NCI-H2029 treated with DMSO at 0.1 percent for 48 hours (cell line): ENCODE results near the gene SPEM1.
"Not testable (repeated sequence)": the region's sequence is repeated elsewhere in the genome, so short reads cannot be mapped to it uniquely, and the experiment has no call there.

ENCODE experiments used
- DNase-seq: peaks from one replicate; lab custom pipeline; 2025; lab: John Stamatoyannopoulos, UW

SPEM1 gene

DNA sequence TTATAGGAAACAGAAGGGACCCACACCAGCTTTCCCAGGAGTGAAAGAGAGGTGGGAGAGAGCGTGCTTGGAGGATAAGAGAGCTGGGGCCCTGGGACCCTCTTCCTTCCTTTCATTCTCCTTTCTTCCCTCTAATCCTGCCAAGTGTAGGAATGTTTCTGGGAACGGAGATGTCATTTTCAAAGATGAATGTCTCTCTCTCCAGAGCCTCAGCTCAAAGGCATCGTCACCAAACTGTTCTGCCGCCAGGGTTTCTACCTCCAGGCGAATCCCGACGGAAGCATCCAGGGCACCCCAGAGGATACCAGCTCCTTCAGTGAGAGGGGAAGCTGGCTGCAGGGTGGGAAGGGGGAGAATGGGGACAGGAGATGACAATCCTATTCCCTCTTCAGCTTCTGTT lies 21.1 kb downstream of the SPEM1 start:
- DNase-seq: no peak

DNA sequence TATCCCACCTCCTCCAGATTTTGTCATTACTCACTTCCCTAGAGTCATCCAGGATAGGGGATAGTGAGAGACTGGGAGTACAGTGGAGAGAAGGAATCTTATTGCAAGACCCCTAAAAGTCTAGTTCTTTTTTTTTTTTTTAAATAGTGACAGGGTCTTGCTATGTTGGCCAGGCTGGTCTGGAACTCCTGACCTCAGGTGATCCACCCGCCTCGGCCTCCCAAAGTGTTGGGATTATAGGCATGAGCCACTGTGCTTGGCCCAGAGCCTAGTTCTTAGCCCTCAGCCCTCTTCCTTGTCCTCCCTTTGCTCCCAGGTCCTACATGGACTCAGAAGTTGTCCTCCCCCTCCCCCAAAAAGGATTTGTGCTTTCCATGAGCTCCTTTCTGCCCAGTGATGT lies 22.0 kb downstream of the SPEM1 start:
- DNase-seq: no peak

DNA sequence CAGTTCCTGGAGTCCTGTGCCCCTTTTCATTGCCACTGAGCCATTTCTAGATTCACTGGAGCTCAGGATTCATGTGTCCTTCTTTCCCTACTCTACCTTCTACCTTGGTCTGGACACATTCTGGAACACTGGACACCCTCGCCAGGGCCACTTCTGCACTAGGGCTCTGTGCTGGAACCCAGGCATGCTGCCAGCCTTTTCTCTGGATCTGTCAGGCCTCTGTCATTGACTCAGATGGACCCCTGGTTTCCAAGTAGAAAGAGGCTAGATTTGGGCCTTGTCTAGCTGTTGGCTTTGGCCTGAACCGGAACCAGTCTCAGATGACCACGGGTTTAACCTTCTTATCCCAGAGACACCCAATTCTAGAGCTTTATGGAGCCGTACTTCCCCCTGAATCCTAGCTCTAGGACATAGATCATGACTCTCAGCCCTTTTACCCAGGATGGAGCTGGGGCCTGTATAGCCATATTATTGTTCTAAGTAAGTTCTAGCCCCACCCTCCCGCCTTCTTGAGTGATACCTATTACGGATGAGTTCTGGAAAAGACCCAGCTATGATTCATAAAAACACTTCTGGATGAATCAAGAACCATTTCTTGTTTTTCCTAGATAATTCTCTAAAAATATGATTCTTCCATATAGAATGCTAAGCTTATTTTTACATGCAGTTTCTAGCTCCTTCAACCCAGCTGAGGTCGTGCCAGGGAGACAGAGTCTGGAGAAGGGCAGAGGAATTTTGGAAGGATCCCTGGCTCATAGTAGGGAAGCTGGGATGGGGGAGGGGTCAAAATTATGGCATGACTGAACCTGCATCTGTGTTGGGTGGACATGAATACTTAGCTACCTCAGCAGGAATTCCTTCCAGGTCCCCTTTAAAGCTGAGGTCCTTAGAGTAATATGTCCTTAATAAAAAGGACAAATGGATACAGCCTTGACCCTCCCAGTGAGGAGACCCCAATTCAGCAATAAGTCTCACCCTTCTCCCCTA lies 23.7 kb downstream of the SPEM1 start:
- no peak for DNase-seq

DNA sequence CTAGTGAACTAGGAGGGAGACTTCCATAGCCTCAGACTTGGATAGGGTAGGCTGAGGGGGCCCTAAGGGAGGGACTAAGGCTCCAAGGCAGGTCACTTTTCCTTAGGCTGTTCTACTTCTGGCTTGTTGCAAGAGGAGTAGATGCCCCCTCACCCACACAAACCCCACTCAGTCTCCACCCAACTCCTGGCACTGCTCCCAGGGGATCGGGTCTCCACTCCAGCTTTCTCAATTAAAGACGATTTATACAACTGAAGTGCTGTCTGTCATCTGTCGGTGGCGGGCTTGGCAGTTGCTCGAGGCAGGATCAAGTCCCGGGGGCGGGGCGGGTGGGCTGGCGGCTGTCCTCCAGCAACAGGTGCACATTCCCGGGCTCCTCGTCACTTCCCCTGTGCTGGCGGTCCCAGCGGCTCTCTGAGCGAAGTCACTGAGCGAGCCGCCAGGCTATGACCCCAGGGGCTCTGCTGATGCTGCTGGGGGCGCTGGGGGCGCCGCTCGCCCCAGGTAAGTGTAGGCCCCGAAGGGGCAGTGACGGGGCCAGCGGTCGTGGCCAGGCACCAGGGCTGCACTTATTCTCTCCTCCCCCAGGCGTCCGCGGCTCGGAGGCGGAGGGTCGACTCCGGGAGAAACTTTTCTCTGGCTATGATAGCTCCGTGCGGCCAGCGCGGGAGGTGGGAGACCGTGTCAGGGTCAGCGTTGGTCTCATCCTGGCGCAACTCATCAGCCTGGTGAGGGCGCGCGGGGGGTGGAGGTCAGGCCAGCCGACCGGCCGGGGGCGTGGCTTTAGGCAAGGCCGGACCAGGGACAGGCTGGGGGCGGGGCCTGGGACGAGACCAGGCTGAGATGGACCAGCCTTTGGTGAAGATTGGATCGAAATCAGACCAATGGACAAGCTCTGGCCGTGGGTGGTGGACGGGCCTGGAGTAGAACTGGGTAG lies 24.8 kb downstream of the SPEM1 start, which contains the start of gene CHRNB1:
CHRNB1 (plus strand) TSS at position 380 of the 937 bp plus-strand sequence; CDS start at position 447, 67 bp downstream.
- DNase-seq: peak; percentile 9

DNA sequence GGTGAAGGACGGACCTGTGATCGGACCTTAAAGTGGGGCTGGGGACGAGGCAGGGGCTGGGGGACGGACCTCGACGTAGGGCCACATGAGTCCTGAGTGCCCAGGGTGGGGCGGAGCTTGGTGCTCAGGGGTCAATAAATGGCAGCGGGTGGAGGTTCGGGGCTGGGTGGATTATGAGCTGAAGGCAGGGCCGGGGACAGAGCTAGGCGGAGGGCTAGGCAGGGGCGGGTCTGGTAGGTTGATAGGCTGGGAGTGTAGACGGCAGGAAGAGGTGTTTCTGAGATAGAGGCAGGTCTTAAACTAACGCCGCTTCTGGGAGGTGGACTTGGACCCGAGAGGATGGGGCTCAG lies 25.5 kb downstream of the SPEM1 start:
- no peak for DNase-seq

DNA sequence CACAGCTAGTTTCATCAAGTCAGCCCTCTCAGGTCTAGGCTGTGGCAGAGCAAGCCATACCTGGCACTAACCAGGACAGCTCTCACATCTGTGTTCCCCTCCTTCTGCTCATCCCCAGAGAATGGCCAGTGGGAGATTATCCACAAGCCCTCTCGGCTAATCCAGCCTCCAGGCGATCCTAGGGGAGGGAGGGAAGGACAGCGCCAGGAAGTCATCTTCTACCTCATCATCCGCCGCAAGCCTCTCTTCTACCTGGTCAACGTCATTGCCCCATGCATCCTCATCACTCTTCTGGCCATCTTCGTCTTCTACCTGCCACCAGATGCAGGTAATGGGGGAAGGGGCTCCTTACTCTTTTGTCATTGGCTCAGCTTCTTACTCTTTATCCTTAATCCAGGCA lies 28.3 kb downstream of the SPEM1 start:
- DNase-seq: no peak

DNA sequence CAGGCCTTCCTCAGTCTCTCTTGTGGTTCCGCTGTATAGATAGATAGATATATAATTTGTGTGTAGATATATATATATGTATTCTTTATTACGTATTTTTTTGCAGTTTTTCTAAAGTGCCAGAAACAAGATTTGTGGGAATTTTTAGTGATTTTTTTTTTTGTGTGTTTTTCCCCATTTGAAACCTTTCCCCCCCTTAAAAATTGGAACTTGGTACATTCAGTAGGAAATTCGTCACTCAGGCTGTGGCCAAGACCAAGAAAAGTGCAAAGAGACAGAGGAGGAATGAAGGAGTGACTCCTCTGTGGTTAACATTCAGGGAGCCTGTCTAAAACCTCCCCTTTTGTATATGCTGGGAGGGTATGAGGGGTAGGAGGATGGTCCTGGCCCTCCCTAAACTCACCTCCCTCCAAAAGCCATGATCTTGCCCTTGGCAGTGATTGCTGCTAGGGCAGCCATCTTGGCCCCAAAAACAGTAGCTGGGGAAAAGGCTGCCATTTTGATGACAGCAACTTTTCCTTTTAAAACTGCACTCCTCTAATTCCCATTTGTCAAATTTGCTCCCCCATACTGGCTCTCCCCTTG lies 39.9 kb downstream of the SPEM1 start:
- DNase-seq: no peak

DNA sequence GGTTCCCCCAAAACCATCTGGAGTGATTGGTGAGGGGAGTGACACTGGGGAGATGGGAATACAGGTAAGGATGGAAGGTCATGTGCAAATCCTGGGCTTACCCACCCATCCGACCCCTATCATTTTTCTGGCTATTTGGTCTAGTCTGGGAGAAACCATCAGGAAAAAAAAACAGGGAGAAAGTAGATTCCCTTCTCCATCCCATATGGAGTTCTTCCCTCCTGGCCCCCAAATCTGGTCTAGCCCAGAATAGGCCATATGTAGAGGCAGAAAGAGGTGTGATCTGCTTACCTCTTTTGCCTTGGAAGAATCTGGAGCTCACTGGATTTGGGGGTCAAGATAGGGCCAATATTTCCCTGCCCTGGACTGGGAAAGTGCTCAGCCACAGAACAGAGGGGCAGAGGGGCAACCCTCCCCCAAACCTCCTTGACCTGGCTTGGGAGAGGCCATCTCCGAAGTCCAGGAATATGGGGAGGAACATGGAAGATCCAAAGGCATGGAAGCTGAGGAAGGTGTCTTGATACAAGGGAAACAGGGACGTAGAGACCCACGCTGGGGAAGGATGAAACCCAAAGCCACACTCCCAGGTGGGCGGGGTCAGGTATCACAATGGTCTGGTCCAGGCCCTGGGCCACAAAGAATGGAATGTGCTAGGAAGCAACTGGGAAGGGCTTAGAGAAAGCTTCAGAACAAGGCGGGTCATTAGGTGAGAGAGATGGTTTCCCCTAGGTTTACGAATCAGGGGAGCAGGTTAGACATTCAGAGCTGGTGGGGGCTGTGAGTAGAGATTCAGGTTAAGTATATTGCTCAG lies 40.9 kb downstream of the SPEM1 start:
- DNase-seq: no peak

DNA sequence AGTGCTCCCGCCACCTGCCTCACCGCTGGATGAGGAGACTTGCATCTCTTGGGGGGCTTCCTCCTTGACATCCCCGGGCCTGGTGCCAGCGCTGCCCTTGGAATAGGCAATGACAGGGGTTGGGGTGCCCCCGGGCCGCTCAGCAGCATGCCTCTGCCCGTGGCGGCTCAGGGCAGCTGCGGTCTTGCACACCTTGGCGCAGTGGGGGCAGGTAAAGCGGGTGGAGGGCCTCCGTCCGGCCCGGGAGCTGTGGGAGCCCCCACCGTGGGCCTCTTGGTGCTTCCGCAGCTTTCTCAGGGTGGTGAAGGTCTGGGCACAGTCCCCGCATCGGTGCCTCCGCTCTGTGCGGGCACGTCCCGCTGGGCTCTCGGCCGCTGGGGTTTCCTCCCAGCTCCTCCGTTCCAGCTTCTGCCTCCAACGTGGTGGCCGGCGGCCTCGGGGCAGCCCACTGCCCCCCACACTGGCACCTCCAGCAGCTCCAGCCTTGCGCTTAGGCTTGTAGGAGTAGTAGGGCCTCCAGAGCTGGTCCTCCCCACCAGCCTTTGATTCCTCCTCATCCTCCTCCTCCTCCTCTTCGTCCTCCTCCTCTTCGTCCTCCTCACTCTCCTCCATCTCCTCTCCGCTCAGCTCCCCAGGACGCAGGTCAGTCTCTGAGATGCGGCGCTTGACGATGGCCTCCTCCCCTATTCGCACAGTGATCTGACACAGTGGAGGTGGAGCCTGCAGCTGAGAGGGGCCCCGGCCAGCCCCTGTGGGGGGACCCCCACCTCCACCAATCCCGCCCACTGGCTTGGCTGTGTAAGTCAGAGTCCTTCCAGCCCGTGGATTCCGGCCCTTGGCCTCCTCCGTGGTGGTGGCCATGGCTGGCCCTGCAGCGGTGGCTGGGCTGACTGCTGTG lies 42.6 kb downstream of the SPEM1 start:
- no peak for DNase-seq

DNA sequence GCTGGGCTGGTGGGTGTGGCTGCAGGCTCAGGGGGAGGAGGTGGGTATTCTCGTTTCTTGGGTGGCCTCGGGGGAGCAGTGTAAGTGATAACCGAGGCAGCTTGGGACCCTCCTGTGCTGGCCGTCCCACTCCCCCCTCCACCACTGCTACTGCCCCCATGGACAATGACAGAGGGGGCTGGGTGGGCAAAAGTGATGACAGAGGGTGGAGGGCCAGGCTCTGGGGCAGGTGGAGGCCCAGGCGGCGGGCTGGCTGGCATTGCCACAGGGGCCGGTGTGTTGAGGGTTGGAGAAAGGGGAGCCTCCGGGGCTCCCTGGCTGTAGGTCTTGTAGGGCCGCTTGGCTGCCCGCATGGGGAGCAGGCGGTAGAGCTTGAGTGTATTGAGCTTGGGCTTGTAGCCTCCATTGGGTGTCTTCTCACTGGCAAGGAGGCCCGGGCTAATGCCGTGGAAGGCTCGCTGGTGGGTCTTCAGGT lies 43.3 kb downstream of the SPEM1 start:
- DNase-seq: no peak

DNA sequence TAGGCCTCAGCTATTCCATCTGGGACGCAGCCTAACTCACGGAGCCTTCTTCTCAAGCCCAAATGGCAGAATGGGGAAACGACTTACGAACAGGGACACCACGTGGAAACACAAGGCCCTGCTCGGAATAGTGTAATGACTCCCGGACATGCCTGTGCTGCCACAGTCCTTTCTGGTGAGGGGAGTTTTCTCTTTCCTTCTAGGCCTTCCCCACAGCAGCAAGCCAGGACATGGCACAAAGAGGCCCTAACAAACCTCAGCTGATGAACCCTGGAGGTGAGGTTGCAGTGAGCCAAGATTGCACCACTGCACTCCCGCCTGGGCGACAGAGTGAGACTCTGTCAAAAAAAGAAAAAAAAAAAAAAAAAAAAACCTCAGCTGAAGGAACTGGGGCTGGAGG lies 44.0 kb downstream of the SPEM1 start:
- no peak for DNase-seq

DNA sequence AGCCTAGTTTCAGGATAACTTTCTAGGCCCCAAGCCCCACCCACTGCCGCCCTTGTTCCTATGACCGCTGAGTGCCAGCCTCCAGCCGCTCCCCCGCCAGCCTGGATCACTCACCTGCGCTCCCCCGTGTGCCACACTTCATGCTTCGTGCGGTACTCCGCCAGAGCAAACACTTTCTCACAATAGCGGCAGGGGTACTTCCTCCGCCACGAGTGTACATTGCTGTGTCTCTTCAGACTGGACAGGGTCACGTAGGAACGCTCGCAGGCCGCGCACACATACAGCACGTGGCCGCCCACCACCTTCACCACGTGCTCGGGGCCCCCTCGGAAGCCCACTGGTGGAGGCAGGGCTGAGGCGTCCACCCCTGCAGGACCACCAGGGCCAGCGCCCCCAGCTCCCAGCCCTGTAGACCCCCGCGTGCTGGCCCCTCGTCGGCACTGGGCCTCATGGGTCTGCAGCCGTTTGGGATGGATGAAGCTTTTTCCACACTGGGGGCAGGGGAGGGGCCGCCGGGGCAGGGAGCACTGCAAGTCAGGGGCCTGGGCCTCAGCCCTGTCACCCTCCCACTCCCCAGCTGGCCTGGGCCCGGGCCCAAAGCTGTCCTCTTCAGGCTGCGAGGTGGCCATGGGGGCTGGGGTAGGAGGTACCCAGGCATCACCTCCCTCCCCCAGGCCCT lies 45.6 kb downstream of the SPEM1 start:
- DNase-seq: no peak

DNA sequence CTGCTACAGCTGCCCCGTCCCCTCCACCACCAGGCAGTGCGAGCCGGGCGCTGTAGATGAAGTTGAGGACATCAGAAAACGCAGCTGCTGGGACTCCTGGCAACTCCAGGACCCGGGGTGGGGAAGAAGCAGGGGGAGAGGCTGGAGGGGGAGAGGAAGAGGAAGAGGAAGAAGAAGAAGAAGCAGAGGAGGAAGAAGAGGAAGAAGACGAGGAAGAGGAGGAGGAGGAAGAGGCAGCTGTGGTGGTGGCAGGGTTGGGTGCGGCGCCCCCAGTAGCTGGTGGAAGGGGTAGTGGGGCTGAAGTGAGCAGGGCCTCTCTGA lies 46.2 kb downstream of the SPEM1 start:
- no peak for DNase-seq

DNA sequence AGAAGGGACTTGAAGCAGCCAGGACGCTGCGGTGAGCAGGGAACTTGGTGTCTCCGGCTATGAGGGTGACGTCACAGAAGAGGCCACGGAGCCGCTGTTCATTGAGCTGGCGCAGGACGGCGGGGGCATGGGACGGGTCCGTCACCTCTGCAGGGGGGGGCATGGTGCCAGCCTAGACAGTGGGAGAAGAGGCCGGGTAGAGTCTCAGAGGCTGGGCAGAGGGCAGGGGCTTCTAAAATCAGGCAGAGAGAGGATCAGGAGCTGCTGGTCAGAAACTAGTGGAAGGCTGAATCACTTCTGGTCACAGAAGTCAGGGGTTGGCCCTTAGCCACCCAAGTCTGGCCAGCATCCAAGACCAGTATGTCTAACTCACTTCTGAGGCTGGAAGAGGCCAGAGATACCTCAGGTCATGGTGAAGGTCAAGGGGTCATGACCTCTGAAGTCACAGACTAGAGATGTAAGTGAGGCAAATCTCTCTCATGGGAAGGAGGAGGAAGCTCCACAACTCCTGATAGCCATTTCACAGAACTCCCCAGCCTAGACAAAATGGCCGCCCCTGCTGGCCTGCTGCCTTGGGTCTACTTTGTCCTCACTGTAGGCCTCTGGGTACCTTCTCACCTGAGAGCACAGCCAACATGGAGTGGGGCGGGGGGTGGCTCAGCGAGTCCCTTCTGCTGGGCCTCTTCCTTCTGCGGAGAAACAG lies 46.7 kb downstream of the SPEM1 start:
- no peak for DNase-seq

DNA sequence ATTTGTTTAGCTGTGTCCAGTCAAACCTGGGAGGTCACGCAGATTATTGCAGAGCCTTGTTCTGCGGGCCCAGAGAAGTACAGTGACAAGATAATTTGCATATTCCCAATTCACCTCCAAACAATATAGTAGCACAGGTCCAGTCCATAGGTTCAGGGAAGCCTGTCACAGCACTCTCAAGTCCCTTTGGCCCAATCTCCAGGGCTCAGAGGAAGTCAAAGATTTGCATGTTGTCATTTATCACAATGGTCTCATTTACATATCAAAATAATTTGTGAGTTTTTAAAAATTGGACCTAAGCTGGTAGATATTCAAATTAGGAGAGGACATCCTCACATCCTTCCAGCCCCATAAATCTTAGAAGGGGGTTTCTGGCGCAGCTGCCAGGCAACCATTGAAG lies 47.4 kb downstream of the SPEM1 start:
- no peak for DNase-seq

DNA sequence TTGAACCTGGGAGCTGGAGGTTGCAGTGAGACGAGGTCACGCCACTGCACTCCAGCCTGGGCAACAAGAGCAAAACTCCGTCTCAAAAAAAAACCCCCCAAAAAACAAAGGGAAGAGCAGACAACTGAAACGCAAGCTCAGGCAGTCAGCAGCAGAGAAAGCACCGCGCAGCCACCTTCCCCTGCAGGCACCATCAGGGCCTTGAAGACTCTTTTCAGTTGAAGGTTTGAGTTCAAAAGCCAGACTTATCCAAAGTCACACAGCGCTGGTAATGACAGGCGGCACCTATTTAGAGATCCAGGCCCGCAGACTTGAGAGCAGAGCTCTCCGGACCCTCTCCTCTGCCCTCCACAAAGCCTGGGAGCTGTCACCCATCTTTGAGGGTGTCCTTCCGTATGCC lies 48.2 kb downstream of the SPEM1 start:
- no peak for DNase-seq

DNA sequence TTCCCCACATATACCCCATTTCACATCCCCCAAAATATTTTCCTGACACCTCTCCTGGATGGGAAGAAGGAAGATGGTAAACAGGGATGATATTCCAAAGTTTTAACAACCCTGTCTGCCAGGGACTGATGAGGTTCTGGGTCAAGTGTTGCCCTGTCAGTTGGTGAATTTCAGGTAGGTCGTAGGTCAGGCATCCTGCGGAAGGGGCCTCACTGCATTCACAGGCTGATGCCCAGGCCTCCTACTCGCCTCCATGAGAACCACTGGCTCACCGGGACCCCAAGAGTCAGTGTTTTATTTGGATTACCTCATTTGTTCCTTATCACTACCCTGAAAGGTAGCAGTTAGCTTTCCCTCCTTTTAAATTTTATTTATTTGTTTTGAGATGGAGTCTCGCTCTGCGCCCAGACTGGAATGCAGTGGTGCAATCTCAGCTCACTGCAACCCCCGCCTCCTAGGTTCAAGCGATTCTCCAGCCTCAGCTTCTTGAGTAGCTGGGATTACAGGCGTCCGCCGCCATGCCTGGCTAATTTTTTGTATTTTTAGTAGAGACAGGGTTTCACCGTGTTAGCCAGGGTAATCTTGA lies 48.8 kb downstream of the SPEM1 start:
- no peak for DNase-seq

DNA sequence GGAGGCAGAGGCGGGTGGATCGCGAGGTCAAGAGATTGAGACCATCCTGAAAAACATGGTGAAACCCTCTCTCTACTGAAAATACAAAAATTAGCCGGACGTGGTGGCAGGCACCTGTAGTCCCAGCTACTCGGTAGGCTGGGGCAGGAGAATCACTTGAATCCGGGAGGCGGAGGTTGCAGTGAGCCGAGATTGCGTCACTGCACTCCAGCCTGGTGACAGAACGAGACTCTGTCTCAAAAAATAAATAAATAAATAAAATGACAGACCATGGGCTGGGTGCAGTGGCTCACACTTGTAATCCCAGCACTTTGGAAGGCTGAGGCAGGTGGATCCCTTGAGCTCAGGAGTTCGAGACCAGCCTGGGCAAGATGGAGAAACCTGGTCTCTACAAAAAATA lies 49.7 kb downstream of the SPEM1 start:
- not testable (repeated sequence) for DNase-seq

DNA sequence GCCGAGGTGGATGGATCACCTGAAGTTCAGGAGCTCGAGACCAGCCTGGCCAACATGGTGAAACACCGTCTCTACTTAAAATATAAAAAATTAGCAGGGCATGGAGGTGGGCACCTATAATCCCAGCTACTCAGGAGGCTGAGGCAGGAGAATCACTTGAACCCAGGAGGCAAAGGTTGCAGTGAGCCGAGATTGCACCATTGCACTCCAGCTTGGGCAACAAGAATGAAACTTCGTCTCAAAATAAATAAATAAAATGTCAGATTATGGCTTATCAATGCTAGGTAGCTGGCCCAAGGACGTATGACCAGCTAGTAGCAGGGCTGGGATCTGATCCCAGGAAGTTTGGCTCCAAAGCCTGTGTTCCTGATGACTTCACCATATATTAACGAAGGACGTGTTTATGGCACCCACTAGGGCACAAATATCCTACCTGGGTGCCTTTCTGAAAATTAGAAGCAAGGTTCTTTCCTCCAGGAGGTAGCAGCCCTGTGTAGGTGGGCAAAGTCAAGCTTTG lies 50.4 kb downstream of the SPEM1 start:
- not testable (repeated sequence) for DNase-seq
